A673 (cell line): ENCODE measurements around the gene ITPRIPL2.

Experiments
- EZH2 ChIP-seq: fragments of 200-600 bp; sonication (generic); IDR thresholded peaks from 2 replicates; pipeline ENCODE4 v1.6.1; 2017; ENCODE audit warnings: borderline replicate concordance, low read depth, mild to moderate bottlenecking, mixed read lengths, antibody characterized with exemption, low read length; ENCODE audit not compliant: poor library complexity, severe bottlenecking
- TF ChIP-seq, protein P1 (sequence below): fragments of 300-800, 200-600 bp; sonication (generic); conservative IDR thresholded peaks from 2 replicates; pipeline ENCODE4 v1.5.1; 2017; ENCODE audit warnings: low read depth, mild to moderate bottlenecking, antibody characterized with exemption, low read length, moderate library complexity, mixed read lengths

DNA sequence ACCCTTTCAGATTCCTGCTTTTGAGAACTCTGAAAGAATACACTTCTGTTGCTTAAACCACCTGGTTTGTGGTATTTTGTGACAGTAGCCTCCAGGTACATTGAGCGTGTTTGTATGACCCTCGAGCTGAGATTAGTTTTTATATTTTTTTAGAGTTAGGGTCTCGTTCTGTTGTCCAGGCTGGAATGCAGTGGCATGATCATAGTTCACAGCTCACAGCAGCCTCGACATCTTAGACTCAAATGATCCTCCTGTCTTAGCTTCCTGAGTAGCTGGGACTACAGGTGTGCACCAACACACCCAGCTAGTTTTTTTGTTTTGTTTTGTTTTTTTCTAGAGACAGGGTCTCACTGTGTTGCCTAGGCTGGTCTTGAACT lies 4.5 kb upstream of the ITPRIPL2 start:
- TF ChIP-seq, protein P1, sequence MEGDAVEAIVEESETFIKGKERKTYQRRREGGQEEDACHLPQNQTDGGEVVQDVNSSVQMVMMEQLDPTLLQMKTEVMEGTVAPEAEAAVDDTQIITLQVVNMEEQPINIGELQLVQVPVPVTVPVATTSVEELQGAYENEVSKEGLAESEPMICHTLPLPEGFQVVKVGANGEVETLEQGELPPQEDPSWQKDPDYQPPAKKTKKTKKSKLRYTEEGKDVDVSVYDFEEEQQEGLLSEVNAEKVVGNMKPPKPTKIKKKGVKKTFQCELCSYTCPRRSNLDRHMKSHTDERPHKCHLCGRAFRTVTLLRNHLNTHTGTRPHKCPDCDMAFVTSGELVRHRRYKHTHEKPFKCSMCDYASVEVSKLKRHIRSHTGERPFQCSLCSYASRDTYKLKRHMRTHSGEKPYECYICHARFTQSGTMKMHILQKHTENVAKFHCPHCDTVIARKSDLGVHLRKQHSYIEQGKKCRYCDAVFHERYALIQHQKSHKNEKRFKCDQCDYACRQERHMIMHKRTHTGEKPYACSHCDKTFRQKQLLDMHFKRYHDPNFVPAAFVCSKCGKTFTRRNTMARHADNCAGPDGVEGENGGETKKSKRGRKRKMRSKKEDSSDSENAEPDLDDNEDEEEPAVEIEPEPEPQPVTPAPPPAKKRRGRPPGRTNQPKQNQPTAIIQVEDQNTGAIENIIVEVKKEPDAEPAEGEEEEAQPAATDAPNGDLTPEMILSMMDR: no peak
- no peak for TF ChIP-seq EZH2
